ENCODE results near the gene SOAT2.
A peak's percentile ranks its signal among the peaks of the same experiment; 100 is the strongest.
"Not testable (repeated sequence)": the region's sequence is repeated elsewhere in the genome, so short reads cannot be mapped to it uniquely, and the experiment has no call there.

SOAT2 gene

GRCh38 chr12:53147653-53148052, 44.4 kb downstream of the SOAT2 start:
- no peak for DNase-seq (ENCODE audit: low read depth)

- no peak for DNase-seq (ENCODE audit: low read depth)
These were observed 47.8 kb downstream of the SOAT2 start for GRCh38 chr12:53151039-53151438.

GRCh38 chr12:53152390-53152789, 49.1 kb downstream of the SOAT2 start:
- no peak for DNase-seq (ENCODE audit: low read depth)

- DNase-seq (ENCODE audit: low read depth): peak; percentile 52
These were observed 56.0 kb downstream of the SOAT2 start for GRCh38 chr12:53159195-53159839.

GRCh38 chr12:53160000-53160399, 56.7 kb downstream of the SOAT2 start:
- no peak for DNase-seq (ENCODE audit: low read depth)

GRCh38 chr12:53160673-53161072, 57.4 kb downstream of the SOAT2 start:
- DNase-seq (ENCODE audit: low read depth): no peak

GRCh38 chr12:53161119-53161911, 58.0 kb downstream of the SOAT2 start:
- DNase-seq (ENCODE audit: low read depth): no peak

GRCh38 chr12:53163008-53163407, 59.7 kb downstream of the SOAT2 start:
- not testable (repeated sequence) for DNase-seq (ENCODE audit: low read depth)

GRCh38 chr12:53166837-53167236, 63.6 kb downstream of the SOAT2 start:
- DNase-seq (ENCODE audit: low read depth): no peak

- no peak for DNase-seq (ENCODE audit: low read depth)
These were observed 66.4 kb downstream of the SOAT2 start for GRCh38 chr12:53169644-53170043.

GRCh38 chr12:53170215-53170614, 66.9 kb downstream of the SOAT2 start:
- no peak for DNase-seq (ENCODE audit: low read depth)

- no peak for DNase-seq (ENCODE audit: low read depth)
These were observed 67.8 kb downstream of the SOAT2 start for GRCh38 chr12:53170876-53171724.

GRCh38 chr12:53171725-53172329, 68.5 kb downstream of the SOAT2 start:
- DNase-seq (ENCODE audit: low read depth): no peak

GRCh38 chr12:53172352-53172751, 69.1 kb downstream of the SOAT2 start:
- no peak for DNase-seq (ENCODE audit: low read depth)

GRCh38 chr12:53173085-53173715, 69.9 kb downstream of the SOAT2 start:
- no peak for DNase-seq (ENCODE audit: low read depth)

Data from stromal cell of bone marrow (primary cell).